B cell (primary cell): ENCODE data around the gene SPDYE1.

Experiments used
- CTCF ChIP-seq: fragments of 200-600 bp; IDR thresholded peaks from one replicate; pipeline ENCODE4 v1.8.0; 2022; ENCODE audit warnings: antibody characterized with exemption, mild to moderate bottlenecking
- EZH2 ChIP-seq: IDR thresholded peaks from 2 replicates; pipeline ENCODE4 v1.6.1; 2012; ENCODE audit warnings: borderline replicate concordance, low read depth, mild to moderate bottlenecking, moderate library complexity, low read length; ENCODE audit not compliant: insufficient read depth, poor library complexity, severe bottlenecking

GRCh38 chr7:44044315-44045225, 46.9 kb downstream of the SPDYE1 start, which contains the start of gene DBNL:
- TF ChIP-seq CTCF, result no peak
- no peak for TF ChIP-seq EZH2
